ENCODE results near the gene CYP26B1. TPM values are rescaled to one million over a fixed set of nuclear protein-coding genes. Genes with fewer than 3 reads are reported as not detected.

Gene CYP26B1
- total RNA-seq, 1 experiment from 2014 or later, result 3.9 TPM

DNA sequence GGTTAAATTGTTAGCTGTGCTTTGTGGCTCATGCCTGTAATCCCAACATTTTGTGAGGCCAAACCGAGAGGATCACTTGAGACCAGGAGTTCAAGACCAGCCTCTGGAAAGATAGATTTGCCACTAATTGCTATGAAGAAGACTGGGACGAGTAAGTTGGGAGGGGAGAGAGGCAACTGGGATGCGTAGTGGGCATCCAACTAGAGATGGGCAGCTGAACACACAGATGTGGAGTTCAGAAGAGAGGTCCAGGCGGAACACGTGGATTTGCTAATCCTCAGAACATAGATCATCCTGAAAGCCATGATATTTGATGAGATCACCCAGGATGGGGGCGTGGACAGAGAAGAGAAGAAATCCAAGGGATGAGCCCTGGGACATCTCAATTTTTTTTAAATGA lies 48.7 kb downstream of the CYP26B1 start:
- no peaks in the 10 kb centered on the region for H3K9me2 ChIP-seq (replicated peaks; ENCODE audit: low read length)
- H4K20me1 ChIP-seq (ENCODE audit: low read length), result no peaks in the 10 kb centered on the region
- no peaks in the 10 kb centered on the region for H3K4me1 ChIP-seq (ENCODE audit: insufficient read depth, low read length)
- H2AFZ ChIP-seq (ENCODE audit: low read length), result no peak overlapping the region
- H3K27ac ChIP-seq (ENCODE audit: low read length), result no peak overlapping the region
- no TSS peak for BruUV-seq (replicated peaks)
- H3K4me3 ChIP-seq (ENCODE audit: low read length), result no peak overlapping the region
- H3K36me3 ChIP-seq (ENCODE audit: low read depth, low read length), result no peaks in the 10 kb centered on the region
- H3K9me3 ChIP-seq (ENCODE audit: low read length), result no peaks in the 10 kb centered on the region
- no peaks in the 10 kb centered on the region for H3F3A ChIP-seq (ENCODE audit: low read length, unreplicated experiment)
- ATAC-seq (no peak), DNase-seq (no peak)
- H3K9ac ChIP-seq (ENCODE audit: low read length), result no peak overlapping the region
- H3K27me3 ChIP-seq (ENCODE audit: low read length), result peaks cover 45% of the 10 kb centered on the region
- intact Hi-C loops (cut with micrococcal nuclease), result no loop called here
- POLR2A ChIA-PET (ENCODE audit: unreplicated experiment), result no interaction called here
- TF ChIP-seq, protein P1, sequence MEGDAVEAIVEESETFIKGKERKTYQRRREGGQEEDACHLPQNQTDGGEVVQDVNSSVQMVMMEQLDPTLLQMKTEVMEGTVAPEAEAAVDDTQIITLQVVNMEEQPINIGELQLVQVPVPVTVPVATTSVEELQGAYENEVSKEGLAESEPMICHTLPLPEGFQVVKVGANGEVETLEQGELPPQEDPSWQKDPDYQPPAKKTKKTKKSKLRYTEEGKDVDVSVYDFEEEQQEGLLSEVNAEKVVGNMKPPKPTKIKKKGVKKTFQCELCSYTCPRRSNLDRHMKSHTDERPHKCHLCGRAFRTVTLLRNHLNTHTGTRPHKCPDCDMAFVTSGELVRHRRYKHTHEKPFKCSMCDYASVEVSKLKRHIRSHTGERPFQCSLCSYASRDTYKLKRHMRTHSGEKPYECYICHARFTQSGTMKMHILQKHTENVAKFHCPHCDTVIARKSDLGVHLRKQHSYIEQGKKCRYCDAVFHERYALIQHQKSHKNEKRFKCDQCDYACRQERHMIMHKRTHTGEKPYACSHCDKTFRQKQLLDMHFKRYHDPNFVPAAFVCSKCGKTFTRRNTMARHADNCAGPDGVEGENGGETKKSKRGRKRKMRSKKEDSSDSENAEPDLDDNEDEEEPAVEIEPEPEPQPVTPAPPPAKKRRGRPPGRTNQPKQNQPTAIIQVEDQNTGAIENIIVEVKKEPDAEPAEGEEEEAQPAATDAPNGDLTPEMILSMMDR (conservative IDR thresholded peaks at IDR 0.05; ENCODE audit: low read depth, low read length), result no peak
- TF ChIP-seq EZH2 (IDR thresholded peaks at IDR 0.05; ENCODE audit: low read length, unreplicated experiment) (no peak), EZH2phosphoT487 (IDR thresholded peaks at IDR 0.05; ENCODE audit: borderline replicate concordance, low read length) (no peak)
- CTCF ChIA-PET, result no interaction called here
- no peak overlapping the region for H3K4me2 ChIP-seq (ENCODE audit: low read length)
- no peaks in the 10 kb centered on the region for H3K79me2 ChIP-seq (ENCODE audit: low read length)

DNA sequence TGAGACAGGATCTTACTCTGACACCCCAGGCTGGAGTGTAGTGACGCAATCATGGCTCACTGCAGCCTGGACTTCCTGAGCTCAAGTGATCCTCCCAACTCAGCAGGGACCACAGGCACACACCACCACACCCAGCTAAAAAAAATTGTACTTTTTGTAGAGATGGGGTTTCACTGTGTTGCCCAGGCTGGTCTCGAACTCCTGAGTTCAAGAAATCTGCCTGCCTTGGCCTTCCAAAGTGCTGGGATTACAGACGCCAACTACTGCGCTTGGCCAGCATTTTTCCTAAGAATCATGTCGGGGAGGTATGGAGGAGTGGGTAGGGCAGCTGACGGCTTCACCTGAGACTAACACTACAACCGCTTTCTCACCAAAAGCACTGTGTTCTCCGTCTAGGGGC lies 50.4 kb downstream of the CYP26B1 start:
- BruUV-seq (replicated peaks), result no TSS peak
- POLR2A ChIA-PET (ENCODE audit: unreplicated experiment), result no interaction called here
- Histone ChIP-seq H3K79me2 (ENCODE audit: low read length) (no peaks in the 10 kb centered on the region), H3K4me2 (ENCODE audit: low read length) (no peak overlapping the region), H3K9me3 (ENCODE audit: low read length) (no peaks in the 10 kb centered on the region), H3K4me3 (ENCODE audit: low read length) (no peak overlapping the region), H4K20me1 (ENCODE audit: low read length) (no peaks in the 10 kb centered on the region), H3K36me3 (ENCODE audit: low read depth, low read length) (no peaks in the 10 kb centered on the region), H3K9ac (ENCODE audit: low read length) (no peak overlapping the region), H2AFZ (ENCODE audit: low read length) (no peak overlapping the region), H3K27ac (ENCODE audit: low read length) (no peak overlapping the region), H3K4me1 (ENCODE audit: insufficient read depth, low read length) (no peaks in the 10 kb centered on the region), H3K9me2 (replicated peaks; ENCODE audit: low read length) (no peaks in the 10 kb centered on the region), H3K27me3 (ENCODE audit: low read length) (peaks cover 35% of the 10 kb centered on the region), H3F3A (ENCODE audit: low read length, unreplicated experiment) (no peaks in the 10 kb centered on the region)
- DNase-seq (no peak), ATAC-seq (no peak)
- TF ChIP-seq, protein P1 (conservative IDR thresholded peaks at IDR 0.05; ENCODE audit: low read depth, low read length), result no peak
- TF ChIP-seq EZH2phosphoT487 (IDR thresholded peaks at IDR 0.05; ENCODE audit: borderline replicate concordance, low read length) (no peak), EZH2 (IDR thresholded peaks at IDR 0.05; ENCODE audit: low read length, unreplicated experiment) (no peak)
- CTCF ChIA-PET, result interaction anchor here (0.6 to 1.1 kb wide), 2 partner anchors 18 to 318 kb away, joined by 3 to 7 read pairs; no protein-coding TSS in a partner anchor
- intact Hi-C loops (cut with micrococcal nuclease), result no loop called here

DNA sequence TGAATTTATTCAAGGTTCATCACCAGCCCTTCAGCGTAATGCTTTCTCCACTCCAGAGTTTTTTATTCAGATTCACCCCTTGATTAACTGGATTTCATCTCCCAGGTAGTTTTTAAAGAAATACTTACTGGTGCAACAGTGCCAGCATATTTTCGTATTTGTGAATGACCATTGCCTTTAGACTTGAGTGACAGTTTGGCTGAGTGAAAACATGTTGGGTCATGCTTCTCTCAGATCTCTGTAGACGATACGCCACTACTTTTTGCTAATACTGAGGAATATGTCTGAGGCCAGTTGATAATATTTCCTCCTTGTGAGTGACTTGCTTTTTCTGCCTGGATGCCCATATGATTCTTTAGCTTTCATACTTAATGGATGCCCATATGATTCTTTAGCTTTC lies 51.5 kb downstream of the CYP26B1 start:
- H3F3A ChIP-seq (ENCODE audit: low read length, unreplicated experiment), result no peaks in the 10 kb centered on the region
- H4K20me1 ChIP-seq (ENCODE audit: low read length), result no peaks in the 10 kb centered on the region
- intact Hi-C loops (cut with micrococcal nuclease), result no loop called here
- no peak overlapping the region for H3K27ac ChIP-seq (ENCODE audit: low read length)
- no peaks in the 10 kb centered on the region for H3K79me2 ChIP-seq (ENCODE audit: low read length)
- H3K27me3 ChIP-seq (ENCODE audit: low read length), result peaks cover 26% of the 10 kb centered on the region; the same call in 1 of the 2 replicates
- BruUV-seq (replicated peaks), result no TSS peak
- DNase-seq (no peak), ATAC-seq (no peak)
- H3K4me2 ChIP-seq (ENCODE audit: low read length), result no peak overlapping the region
- H3K9me3 ChIP-seq (ENCODE audit: low read length), result no peaks in the 10 kb centered on the region
- no peaks in the 10 kb centered on the region for H3K9me2 ChIP-seq (replicated peaks; ENCODE audit: low read length)
- ChIA-PET POLR2A (ENCODE audit: unreplicated experiment) (no interaction called here), CTCF (no interaction called here)
- H3K9ac ChIP-seq (ENCODE audit: low read length), result no peak overlapping the region
- H3K36me3 ChIP-seq (ENCODE audit: low read depth, low read length), result no peaks in the 10 kb centered on the region
- H3K4me3 ChIP-seq (ENCODE audit: low read length), result no peak overlapping the region
- TF ChIP-seq, protein P1 (conservative IDR thresholded peaks at IDR 0.05; ENCODE audit: low read depth, low read length), result no peak
- TF ChIP-seq EZH2phosphoT487 (IDR thresholded peaks at IDR 0.05; ENCODE audit: borderline replicate concordance, low read length) (no peak), EZH2 (IDR thresholded peaks at IDR 0.05; ENCODE audit: low read length, unreplicated experiment) (no peak)
- H2AFZ ChIP-seq (ENCODE audit: low read length), result no peak overlapping the region
- H3K4me1 ChIP-seq (ENCODE audit: insufficient read depth, low read length), result no peaks in the 10 kb centered on the region

Measured in PC-3 (cell line).